Cardiac muscle cell (in vitro differentiated cells and primary cell): ENCODE measurements around the gene ARHGAP6. TPM values are rescaled to one million over a fixed set of nuclear protein-coding genes. Genes with fewer than 3 reads are reported as not detected.

Experiments
- DNase-seq, 2 donors: peaks; one replicate each; pipeline versions ENCODE4 v3.0.0 to v3.0.0-alpha.2; 2010 to 2017; ENCODE audit warnings: low read depth in 1 of 2, low spot score in 1 of 2
- H3K27ac ChIP-seq: fragments of 200-600 bp; sonication (generic); 2 replicates; pipeline ENCODE4 v1.5.1; 2016
- H3K27me3 ChIP-seq: fragments of 200-600 bp; sonication (generic); 2 replicates; pipeline ENCODE4 v1.6.0; 2016; ENCODE audit warnings: control low read depth
- H3K36me3 ChIP-seq: fragments of 200-600 bp; sonication (generic); 2 replicates; pipeline ENCODE4 v1.5.1; 2016; ENCODE audit warnings: control low read depth
- H3K4me1 ChIP-seq: fragments of 200-600 bp; sonication (generic); 2 replicates; pipeline ENCODE4 v1.8.1; 2017; ENCODE audit warnings: low read depth, mild to moderate bottlenecking, mixed run types
- H3K4me3 ChIP-seq: fragments of 200-600 bp; sonication (generic); 2 replicates; pipeline ENCODE4 v1.5.1; 2016; ENCODE audit warnings: mild to moderate bottlenecking
- H3K9me3 ChIP-seq: fragments of 200-600 bp; sonication (generic); 2 replicates; pipeline ENCODE4 v1.5.1; 2017; ENCODE audit warnings: low read depth, mild to moderate bottlenecking, control low read depth
- CTCF ChIP-seq: IDR thresholded peaks from 2 replicates; pipeline ENCODE4 v1.5.1; 2012; ENCODE audit warnings: low read depth, mild to moderate bottlenecking, low read length
- polyA plus RNA-seq: library from polyadenylated mRNA; unstranded; fragments of >200 nt; fragmentation: Nextera tagmentation; extraction: Ambion mirVana; gene quantifications from 2 replicates; pipeline ENCODE4 v1.2.1, GENCODE V29; 2016
- total RNA-seq: library from RNA; depleted of rRNA; stranded (reverse); fragments of >200 nt; gene quantifications from 2 replicates; pipeline ENCODE4 v1.2.3, GENCODE V29; 2016

The ARHGAP6 gene
- total and polyA plus RNA-seq, 2 experiments from 2014 or later: 10.5 to 45.0 TPM

- no peak for DNase-seq
- H3K27ac ChIP-seq: no peak overlapping the region
- H3K36me3 ChIP-seq: no peaks in the 10 kb centered on the region
- H3K9me3 ChIP-seq: no peaks in the 10 kb centered on the region
- H3K4me3 ChIP-seq: no peak overlapping the region
- H3K4me1 ChIP-seq: no peaks in the 10 kb centered on the region
- no peak for TF ChIP-seq CTCF
- H3K27me3 ChIP-seq: no peaks in the 10 kb centered on the region
Observed at GRCh38 chrX:11438380-11438723, 227.4 kb downstream of the ARHGAP6 start.

GRCh38 chrX:11437642-11438379 is 227.9 kb downstream of the ARHGAP6 start:
- Histone ChIP-seq H3K4me3 (no peak overlapping the region), H3K27me3 (no peaks in the 10 kb centered on the region), H3K36me3 (no peaks in the 10 kb centered on the region), H3K9me3 (no peaks in the 10 kb centered on the region), H3K27ac (no peak overlapping the region), H3K4me1 (no peaks in the 10 kb centered on the region)
- peak in 1 of 2 donors; percentile 80 for DNase-seq
- no peak for TF ChIP-seq CTCF

- TF ChIP-seq CTCF: no peak
- no peaks in the 10 kb centered on the region for H3K36me3 ChIP-seq
- no peaks in the 10 kb centered on the region for H3K9me3 ChIP-seq
- no peak overlapping the region for H3K27ac ChIP-seq
- H3K4me3 ChIP-seq: no peak overlapping the region
- peak in 1 of 2 donors; percentile 85 for DNase-seq
- no peaks in the 10 kb centered on the region for H3K4me1 ChIP-seq
- no peaks in the 10 kb centered on the region for H3K27me3 ChIP-seq
Observed at GRCh38 chrX:11435568-11435967, 230.2 kb downstream of the ARHGAP6 start.

- no peak for TF ChIP-seq CTCF
- Histone ChIP-seq H3K27me3 (no peaks in the 10 kb centered on the region), H3K4me3 (no peak overlapping the region), H3K27ac (no peak overlapping the region), H3K4me1 (no peaks in the 10 kb centered on the region), H3K9me3 (no peaks in the 10 kb centered on the region), H3K36me3 (no peaks in the 10 kb centered on the region)
- DNase-seq: no peak
Observed at GRCh38 chrX:11434607-11435006, 231.1 kb downstream of the ARHGAP6 start.

- no peaks in the 10 kb centered on the region for H3K9me3 ChIP-seq
- no peaks in the 10 kb centered on the region for H3K36me3 ChIP-seq
Observed at GRCh38 chrX:11431786-11432185, 233.9 kb downstream of the ARHGAP6 start.

More at GRCh38 chrX:11431786-11432185, 233.9 kb downstream of the ARHGAP6 start:
- TF ChIP-seq CTCF: no peak
- Histone ChIP-seq H3K4me3 (no peak overlapping the region), H3K27me3 (no peaks in the 10 kb centered on the region), H3K27ac (no peak overlapping the region), H3K4me1 (no peaks in the 10 kb centered on the region)
- DNase-seq: no peak
